Activated naive CD4-positive, alpha-beta T cell (primary cell): ENCODE data around the gene DDA1.

Source experiments
- DNase-seq, 4 experiments: peaks; one replicate each; lab custom pipeline; 2025; lab: John Stamatoyannopoulos, UW

Gene DDA1

GRCh38 chr19:17330262-17331044 is 21.1 kb downstream of the DDA1 start:
- DNase-seq = no peak

GRCh38 chr19:17331045-17331558 is 21.7 kb downstream of the DDA1 start:
- no peak for DNase-seq

GRCh38 chr19:17332360-17332676 is 23.0 kb downstream of the DDA1 start:
- DNase-seq = no peak

- no peak for DNase-seq
These were observed 23.6 kb downstream of the DDA1 start for GRCh38 chr19:17332677-17333581.

- peak in 3 of 4 experiments; percentile 29 to 64 (median 45) for DNase-seq
These were observed 24.4 kb downstream of the DDA1 start for GRCh38 chr19:17333611-17334413.

- peak; percentile 74 to 93 (median 88) for DNase-seq
These were observed 25.3 kb downstream of the DDA1 start, which contains the start of gene ANO8 for GRCh38 chr19:17334414-17335409. TSS of gene ANO8 (minus strand) at chr19:17334855. CDS start at chr19:17334670, 185 bp downstream.

- no peak for DNase-seq
These were observed 26.2 kb downstream of the DDA1 start for GRCh38 chr19:17335575-17335974.

- peak; percentile 75 to 95 (median 90) for DNase-seq
These were observed 27.7 kb downstream of the DDA1 start, which contains the start of gene GTPBP3 for GRCh38 chr19:17336872-17337674. TSS of gene GTPBP3 (plus strand) at chr19:17337553. CDS start at chr19:17337612, 59 bp downstream.

GRCh38 chr19:17337675-17338432 is 28.5 kb downstream of the DDA1 start:
- DNase-seq = peak in 1 of 4 experiments; percentile 44

- no peak for DNase-seq
These were observed 29.2 kb downstream of the DDA1 start for GRCh38 chr19:17338433-17339078.

- peak in 1 of 4 experiments; percentile 12 for DNase-seq
These were observed 29.9 kb downstream of the DDA1 start for GRCh38 chr19:17339088-17339741.

- no peak for DNase-seq
These were observed 31.0 kb downstream of the DDA1 start for GRCh38 chr19:17340302-17340870.

GRCh38 chr19:17340871-17341357 is 31.6 kb downstream of the DDA1 start:
- DNase-seq = no peak

- no peak for DNase-seq
These were observed 32.0 kb downstream of the DDA1 start for GRCh38 chr19:17341386-17341785.

GRCh38 chr19:17341845-17342244 is 32.5 kb downstream of the DDA1 start:
- no peak for DNase-seq

GRCh38 chr19:17346109-17346671 is 36.8 kb downstream of the DDA1 start:
- DNase-seq = peak; percentile 58 to 73 (median 68)

- no peak for DNase-seq
These were observed 38.0 kb downstream of the DDA1 start for GRCh38 chr19:17347361-17347760.
